Endothelial cell of umbilical vein (primary cell): Measurements from ENCODE around the gene CYP2E1. TPM values are rescaled to one million over a fixed set of nuclear protein-coding genes. Genes with fewer than 3 reads are reported as not detected.
"Not testable (repeated sequence)": the region's sequence is repeated elsewhere in the genome, so short reads cannot be mapped to it uniquely, and the experiment has no call there.

Experiments used
- BruUV-seq: library from RNA; stranded (reverse); fragments of 400-500 nt; replicated peaks from 2 replicates; lab custom pipeline; 2021; lab: Mats Ljungman, UMichigan
- CTCF ChIA-PET: fragments of 300-600, 350-600 bp; sonication (Branson Sonifier 250); formaldehyde crosslinking; loops from one replicate; lab custom pipeline; 2021; ENCODE audit warnings: antibody characterized with exemption, inconsistent platforms; lab: Charles Lee
- POLR2A ChIA-PET: fragments of 300-600, 350-600 bp; sonication (Branson Sonifier 250); formaldehyde crosslinking; loops from one replicate; lab custom pipeline; 2021; ENCODE audit warnings: antibody characterized with exemption, inconsistent platforms; lab: Charles Lee
- DNase-seq: peaks from one replicate; pipeline ENCODE4 v3.0.0-alpha.2; 2011; ENCODE audit warnings: low read depth, low spot score
- FAIRE-seq: peaks from 2 replicates; lab custom pipeline; 2011; peaks lifted over from hg19 to GRCh38; lab: Jason Lieb, UNC
- H2AFZ ChIP-seq: 2 replicates; pipeline ENCODE4 v1.6.0; 2012; ENCODE audit warnings: low read depth, low read length, control low read depth, inconsistent platforms
- H3K27ac ChIP-seq: 2 replicates; pipeline ENCODE4 v1.5.1; 2011; ENCODE audit warnings: low read depth, mild to moderate bottlenecking, control low read depth, low read length, moderate library complexity; ENCODE audit not compliant: insufficient read depth
- H3K27me3 ChIP-seq, 2 experiments: 2 replicates each; pipeline versions ENCODE4 v1.6.0 to v1.6.1; 2011; ENCODE audit warnings: low read length in 2 of 2, mixed read lengths in 1 of 2; ENCODE audit not compliant: control insufficient read depth in 2 of 2, insufficient read depth in 2 of 2
- H3K36me3 ChIP-seq, 2 experiments: 2 replicates in 1 of 2; 3 replicates in 1 of 2; pipeline ENCODE4 v1.5.1; 2011; ENCODE audit warnings: low read length in 2 of 2, mild to moderate bottlenecking in 1 of 2, moderate library complexity in 1 of 2; ENCODE audit not compliant: control insufficient read depth in 2 of 2, insufficient read depth in 2 of 2; ENCODE audit errors: extremely low read depth in 1 of 2
- H3K4me1 ChIP-seq: 3 replicates; pipeline ENCODE4 v1.5.1; 2011; ENCODE audit warnings: mild to moderate bottlenecking, low read length; ENCODE audit not compliant: control insufficient read depth, insufficient read depth; ENCODE audit errors: extremely low read depth
- H3K4me2 ChIP-seq: 2 replicates; pipeline ENCODE4 v1.6.1; 2011; ENCODE audit warnings: low read length, control low read depth, mixed read lengths; ENCODE audit not compliant: insufficient read depth
- H3K4me3 ChIP-seq, 3 experiments: fragments of 200-600 bp in 1 of 3; sonication (generic), shearing (Covaris generic) in 1 of 3; replicated peaks in 1 of 3; 2 replicates each; pipeline ENCODE4 v1.5.1; 2011 to 2016; ENCODE audit warnings: control low read depth in 3 of 3, low read length in 3 of 3, mild to moderate bottlenecking in 2 of 3, inconsistent platforms in 1 of 3, low read depth in 1 of 3, moderate library complexity in 1 of 3; ENCODE audit not compliant: insufficient read depth in 1 of 3
- H3K79me2 ChIP-seq: 2 replicates; pipeline ENCODE4 v1.6.0; 2012; ENCODE audit warnings: low read length, inconsistent platforms; ENCODE audit not compliant: control insufficient read depth, insufficient read depth
- H3K9ac ChIP-seq: replicated peaks from 2 replicates; pipeline ENCODE3; 2011; ENCODE audit warnings: low read length, control low read depth; ENCODE audit not compliant: insufficient read depth; ENCODE audit errors: extremely low read depth
- H3K9me1 ChIP-seq: replicated peaks from 3 replicates; pipeline ENCODE4 v1.6.0; 2011; ENCODE audit warnings: mild to moderate bottlenecking, low read length; ENCODE audit not compliant: control insufficient read depth, insufficient read depth; ENCODE audit errors: extremely low read depth
- H3K9me3 ChIP-seq: replicated peaks from 2 replicates; pipeline ENCODE4 v1.5.1; 2012; ENCODE audit warnings: low read length, inconsistent platforms; ENCODE audit not compliant: control insufficient read depth, insufficient read depth
- H4K20me1 ChIP-seq: replicated peaks from 2 replicates; pipeline ENCODE3; 2011; ENCODE audit warnings: mild to moderate bottlenecking, low read length; ENCODE audit not compliant: control insufficient read depth, insufficient read depth; ENCODE audit errors: extremely low read depth
- CTCF ChIP-seq, 2 donors: IDR thresholded peaks; 1 replicate in 1 of 2; 2 replicates in 1 of 2; pipeline ENCODE4 v1.5.1; 2011; ENCODE audit warnings: low read length in 2 of 2, mild to moderate bottlenecking in 2 of 2, moderate library complexity in 2 of 2, control low read depth in 1 of 2, inconsistent platforms in 1 of 2, low read depth in 1 of 2; ENCODE audit not compliant: insufficient read depth in 1 of 2; ENCODE audit errors: extremely low read depth in 1 of 2
- dilution Hi-C: fragments of 300-500 bp; cut with MboI; formaldehyde crosslinking; loops from one replicate; pipeline ENCODE4 v1.15.0; 2019; ENCODE audit warnings: low sequenced_read_pairs; ENCODE audit not compliant: extremely low pct_ligation_motif_present
- intact Hi-C: fragments of 100-400 bp; cut with micrococcal nuclease; formaldehyde crosslinking; loops from one replicate; pipeline ENCODE4 v1.10.0; 2022
- polyA plus RNA-seq, 4 experiments: library from polyadenylated mRNA; depleted of rRNA in 3 of 4; stranded (reverse) in 3 of 4; unstranded in 1 of 4; fragments of >200 nt; gene quantifications; 2 replicates each; pipeline versions ENCODE4 v1.2.1 to v1.2.3, GENCODE V29; 2011 to 2012; ENCODE audit warnings: missing spikeins in 1 of 4
- total RNA-seq: library from RNA; stranded (reverse); gene quantifications from 2 replicates; pipeline ENCODE4 v1.2.3, GENCODE V29; 2021

Gene CYP2E1
- total and polyA plus RNA-seq, 2 donors (not counting 3 experiments of a cell fraction or from before 2014, with no cell fraction given) = 0.08 TPM; not detected in 1

DNA sequence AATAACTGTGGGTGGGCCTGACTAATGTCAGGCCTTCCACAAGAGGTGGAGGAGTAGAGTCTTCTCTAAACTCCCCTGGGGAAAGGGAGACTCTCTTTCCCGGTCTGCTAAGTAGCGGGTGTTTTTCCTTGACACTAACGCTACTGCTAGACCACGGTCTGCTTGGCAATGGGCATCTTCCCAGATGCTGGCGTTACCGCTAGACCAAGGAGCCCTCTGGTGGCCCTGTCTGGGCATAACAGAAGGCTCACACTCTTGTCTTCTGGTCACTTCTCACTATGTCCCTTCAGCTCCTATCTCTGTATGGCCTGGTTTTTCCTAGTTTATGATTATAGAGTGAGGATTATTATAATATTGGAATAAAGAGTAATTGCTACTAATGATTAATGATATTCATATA lies 29.8 kb upstream of the CYP2E1 start:
- CTCF ChIA-PET = interaction anchor here (1.1 to 1.6 kb wide), 2 partner anchors 59 to 168 kb away, joined by 3 to 17 read pairs; no protein-coding TSS in a partner anchor
- H3K4me2 ChIP-seq = not testable (repeated sequence)

GRCh38 chr10:133499176-133499575 lies 28.0 kb upstream of the CYP2E1 start:
- dilution Hi-C loops, FAIRE-seq, H3K36me3 ChIP-seq, CTCF ChIA-PET, H3K27me3 ChIP-seq, H2AFZ ChIP-seq, H3K4me1 ChIP-seq, H3K9me1 ChIP-seq, H3K27ac ChIP-seq, H3K79me2 ChIP-seq, H3K9me3 ChIP-seq, H3K4me2 ChIP-seq, H3K9ac ChIP-seq, BruUV-seq, H4K20me1 ChIP-seq, POLR2A ChIA-PET, DNase-seq, H3K4me3 ChIP-seq: not testable (repeated sequence)
- intact Hi-C loops = loop anchor here (5.0 kb wide), 1 partner anchor 62 kb away; no protein-coding TSS in a partner anchor

More for the DNA sequence above, 29.8 kb upstream of the CYP2E1 start:
- H2AFZ ChIP-seq, H3K27ac ChIP-seq, BruUV-seq, H3K9ac ChIP-seq, H3K27me3 ChIP-seq, FAIRE-seq, POLR2A ChIA-PET, H3K79me2 ChIP-seq, H3K4me3 ChIP-seq, H4K20me1 ChIP-seq, H3K36me3 ChIP-seq, H3K9me3 ChIP-seq, dilution Hi-C loops, H3K4me1 ChIP-seq, H3K9me1 ChIP-seq, DNase-seq: not testable (repeated sequence)
- peak in 1 of 2 donors; percentile 29 for TF ChIP-seq CTCF (IDR thresholded peaks at IDR 0.05; ENCODE audit: extremely low read depth in 1 of 2, insufficient read depth in 1 of 2, low read depth in 1 of 2, low read length in 2 of 2)
- intact Hi-C loops = loop anchor here (1.0 to 5.0 kb wide), 2 partner anchors 60 to 168 kb away; no protein-coding TSS in a partner anchor

DNA sequence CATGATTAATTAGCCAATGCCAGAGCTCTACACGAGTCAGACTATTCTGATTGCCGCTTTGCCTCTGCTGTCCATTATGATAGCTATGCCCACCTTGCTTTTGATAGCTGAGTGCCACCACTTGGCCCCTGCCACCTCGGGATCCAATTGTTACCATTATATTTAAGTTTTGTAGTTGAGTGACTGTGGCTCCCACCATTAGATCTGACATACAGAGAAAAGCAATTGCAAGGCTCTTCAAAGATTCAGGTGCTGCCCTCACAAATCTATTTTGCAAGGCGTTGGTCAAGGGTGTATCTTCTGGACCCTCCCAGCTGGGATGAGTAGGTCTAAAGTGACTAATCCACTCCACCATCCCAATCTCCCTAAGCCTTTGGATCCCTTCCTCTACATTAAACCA lies 26.3 kb upstream of the CYP2E1 start:
- intact Hi-C loops, H3K27me3 ChIP-seq, dilution Hi-C loops, BruUV-seq, H3K27ac ChIP-seq, H3K4me3 ChIP-seq, DNase-seq, H3K9me3 ChIP-seq, H2AFZ ChIP-seq, FAIRE-seq, H3K4me1 ChIP-seq, CTCF ChIA-PET, H3K36me3 ChIP-seq, H3K9me1 ChIP-seq, H3K4me2 ChIP-seq, H3K9ac ChIP-seq, POLR2A ChIA-PET, H4K20me1 ChIP-seq, H3K79me2 ChIP-seq: not testable (repeated sequence)
